ENCODE results near the gene EIF4E1B. TPM values are rescaled to one million over a fixed set of nuclear protein-coding genes. Genes with fewer than 3 reads are reported as not detected.

Gene EIF4E1B
- total RNA-seq, 2 donors from 2014 or later: 1.6 TPM; not detected in 1

- intact Hi-C loops (cut with DNase I): no loop called here
- WGBS: 66% methylated on average over 3 of the region's 4 CpGs
These were observed 8.7 kb downstream of the EIF4E1B start for GRCh38 chr5:176639208-176639607.

GRCh38 chr5:176639981-176640380 is 9.5 kb downstream of the EIF4E1B start:
- no peaks in the 10 kb centered on the region for H3K4me1 ChIP-seq (replicated peaks)
- no peaks in the 10 kb centered on the region for H3K27me3 ChIP-seq (replicated peaks; ENCODE audit: insufficient read depth)
- H3K36me3 ChIP-seq: no peaks in the 10 kb centered on the region
- intact Hi-C loops (cut with DNase I): loop anchor here (10.0 kb wide), 1 partner anchor 225 kb away; the partner anchor contains the start of gene CLTB
- TF ChIP-seq, protein P1, sequence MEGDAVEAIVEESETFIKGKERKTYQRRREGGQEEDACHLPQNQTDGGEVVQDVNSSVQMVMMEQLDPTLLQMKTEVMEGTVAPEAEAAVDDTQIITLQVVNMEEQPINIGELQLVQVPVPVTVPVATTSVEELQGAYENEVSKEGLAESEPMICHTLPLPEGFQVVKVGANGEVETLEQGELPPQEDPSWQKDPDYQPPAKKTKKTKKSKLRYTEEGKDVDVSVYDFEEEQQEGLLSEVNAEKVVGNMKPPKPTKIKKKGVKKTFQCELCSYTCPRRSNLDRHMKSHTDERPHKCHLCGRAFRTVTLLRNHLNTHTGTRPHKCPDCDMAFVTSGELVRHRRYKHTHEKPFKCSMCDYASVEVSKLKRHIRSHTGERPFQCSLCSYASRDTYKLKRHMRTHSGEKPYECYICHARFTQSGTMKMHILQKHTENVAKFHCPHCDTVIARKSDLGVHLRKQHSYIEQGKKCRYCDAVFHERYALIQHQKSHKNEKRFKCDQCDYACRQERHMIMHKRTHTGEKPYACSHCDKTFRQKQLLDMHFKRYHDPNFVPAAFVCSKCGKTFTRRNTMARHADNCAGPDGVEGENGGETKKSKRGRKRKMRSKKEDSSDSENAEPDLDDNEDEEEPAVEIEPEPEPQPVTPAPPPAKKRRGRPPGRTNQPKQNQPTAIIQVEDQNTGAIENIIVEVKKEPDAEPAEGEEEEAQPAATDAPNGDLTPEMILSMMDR (IDR thresholded peaks at IDR 0.05): no peak
- TF ChIP-seq POLR2A (IDR thresholded peaks at IDR 0.05): no peak
- TF ChIP-seq POLR2AphosphoS5 (IDR thresholded peaks at IDR 0.05): no peak
- no peaks in the 10 kb centered on the region for H3K9me3 ChIP-seq
- WGBS: 9% methylated on average over 4 of the region's 4 CpGs
- H3K27ac ChIP-seq: no peak overlapping the region
- no peak for DNase-seq (ENCODE audit: low spot score)
- H3K4me3 ChIP-seq: no peak overlapping the region

More at GRCh38 chr5:176639208-176639607, 8.7 kb downstream of the EIF4E1B start:
- Histone ChIP-seq H3K4me1 (replicated peaks) (no peaks in the 10 kb centered on the region), H3K27me3 (replicated peaks; ENCODE audit: insufficient read depth) (no peaks in the 10 kb centered on the region), H3K4me3 (no peak overlapping the region), H3K9me3 (no peaks in the 10 kb centered on the region), H3K27ac (no peak overlapping the region), H3K36me3 (no peaks in the 10 kb centered on the region)
- DNase-seq (ENCODE audit: low spot score): no peak
- TF ChIP-seq POLR2AphosphoS5 (IDR thresholded peaks at IDR 0.05) (no peak), POLR2A (IDR thresholded peaks at IDR 0.05) (no peak)
- TF ChIP-seq, protein P1 (IDR thresholded peaks at IDR 0.05): no peak

GRCh38 chr5:176640616-176641015 is 10.1 kb downstream of the EIF4E1B start:
- Histone ChIP-seq H3K4me1 (replicated peaks) (no peaks in the 10 kb centered on the region), H3K9me3 (no peaks in the 10 kb centered on the region), H3K27ac (no peak overlapping the region), H3K27me3 (replicated peaks; ENCODE audit: insufficient read depth) (no peaks in the 10 kb centered on the region), H3K4me3 (no peak overlapping the region), H3K36me3 (no peaks in the 10 kb centered on the region)
- WGBS: 68% methylated on average over 4 of the region's 4 CpGs
- TF ChIP-seq POLR2AphosphoS5 (IDR thresholded peaks at IDR 0.05) (no peak), POLR2A (IDR thresholded peaks at IDR 0.05) (no peak)
- TF ChIP-seq, protein P1 (IDR thresholded peaks at IDR 0.05): no peak
- no peak for DNase-seq (ENCODE audit: low spot score)
- intact Hi-C loops (cut with DNase I): loop anchor here (10.0 kb wide), 1 partner anchor 226 kb away; the partner anchor contains the start of gene CLTB

DNA sequence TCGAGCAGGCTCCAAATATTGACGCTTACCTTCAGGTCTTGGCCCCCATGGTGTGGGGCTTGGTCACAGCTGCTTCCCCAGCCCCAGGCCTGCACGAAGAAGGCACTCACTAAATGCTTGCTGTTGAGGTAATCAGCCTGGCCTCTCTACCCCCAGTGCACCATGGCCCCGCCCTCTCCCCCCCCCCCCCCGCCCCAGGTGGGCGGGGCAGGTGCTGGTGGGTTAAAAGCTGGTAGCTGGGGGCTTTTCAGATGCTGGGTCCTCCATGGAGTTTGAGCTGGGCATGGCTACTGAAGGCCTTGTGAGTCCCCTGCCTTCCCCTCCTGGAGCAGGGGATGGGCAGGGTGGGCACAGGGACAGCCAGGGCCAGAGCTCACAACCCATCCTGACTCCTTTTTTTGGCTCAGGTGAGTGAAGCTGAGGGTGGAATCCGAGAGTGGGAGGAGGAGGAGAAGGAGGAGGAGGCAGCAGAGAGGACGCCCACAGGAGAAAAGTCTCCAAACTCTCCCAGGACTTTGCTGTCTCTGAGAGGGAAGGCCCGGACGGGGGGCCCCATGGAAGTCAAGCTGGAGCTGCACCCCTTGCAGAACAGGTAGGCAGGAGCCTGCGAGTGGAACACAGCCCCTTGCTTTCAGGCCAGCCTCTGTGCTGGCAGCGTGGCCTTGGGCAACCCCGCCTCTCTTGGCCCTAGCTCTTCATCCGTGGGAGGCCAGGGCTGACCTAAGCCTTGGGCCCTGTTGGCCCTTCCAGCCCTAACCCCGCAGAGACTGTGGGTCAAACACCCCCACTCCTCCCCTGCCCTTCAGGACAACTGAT is 12.4 kb downstream of the EIF4E1B start:
- DNase-seq (ENCODE audit: low spot score): no peak
- intact Hi-C loops (cut with DNase I): loop anchor here (10.0 kb wide), 1 partner anchor 228 kb away; the partner anchor contains the start of gene CLTB
- Histone ChIP-seq H3K36me3 (no peaks in the 10 kb centered on the region), H3K4me3 (no peak overlapping the region), H3K4me1 (replicated peaks) (no peaks in the 10 kb centered on the region), H3K9me3 (no peaks in the 10 kb centered on the region), H3K27me3 (replicated peaks; ENCODE audit: insufficient read depth) (no peaks in the 10 kb centered on the region), H3K27ac (no peak overlapping the region)
- WGBS: 46% methylated on average over 13 of the region's 15 CpGs
- TF ChIP-seq POLR2AphosphoS5 (IDR thresholded peaks at IDR 0.05) (no peak), POLR2A (IDR thresholded peaks at IDR 0.05) (no peak)
- TF ChIP-seq, protein P1 (IDR thresholded peaks at IDR 0.05): no peak
